Stimulated activated CD4-positive, alpha-beta T cell treated with anti-CD3 and anti-CD28 coated beads, Interleukin-1b, Interleukin-23, amount 100 ng/mL, for 48 hours (primary cell): Measurements from ENCODE around the gene TCN2.
A peak's percentile ranks its signal among the peaks of the same experiment; 100 is the strongest.
"Not testable (repeated sequence)": the region's sequence is repeated elsewhere in the genome, so short reads cannot be mapped to it uniquely, and the experiment has no call there.

ENCODE experiments used
- DNase-seq: peaks from one replicate; pipeline ENCODE4 v3.0.0-alpha.2; 2020

TCN2 gene

DNA sequence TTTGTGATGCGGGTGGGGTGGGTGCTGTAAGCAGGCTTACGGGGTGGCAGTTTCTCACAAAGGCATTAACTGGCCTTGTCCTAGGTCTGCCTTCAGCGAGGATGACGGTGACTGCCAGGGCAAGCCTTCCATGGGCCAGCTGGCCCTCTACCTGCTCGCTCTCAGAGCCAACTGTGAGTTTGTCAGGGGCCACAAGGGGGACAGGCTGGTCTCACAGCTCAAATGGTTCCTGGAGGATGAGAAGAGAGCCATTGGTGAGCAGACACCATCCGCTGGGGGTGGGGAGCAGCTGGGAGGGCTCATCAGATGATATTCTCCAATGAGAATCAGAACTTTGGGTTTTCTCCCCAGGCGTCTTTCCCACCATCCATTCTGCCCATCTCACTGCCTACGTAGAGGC is 5.8 kb downstream of the TCN2 start:
- DNase-seq: no peak

DNA sequence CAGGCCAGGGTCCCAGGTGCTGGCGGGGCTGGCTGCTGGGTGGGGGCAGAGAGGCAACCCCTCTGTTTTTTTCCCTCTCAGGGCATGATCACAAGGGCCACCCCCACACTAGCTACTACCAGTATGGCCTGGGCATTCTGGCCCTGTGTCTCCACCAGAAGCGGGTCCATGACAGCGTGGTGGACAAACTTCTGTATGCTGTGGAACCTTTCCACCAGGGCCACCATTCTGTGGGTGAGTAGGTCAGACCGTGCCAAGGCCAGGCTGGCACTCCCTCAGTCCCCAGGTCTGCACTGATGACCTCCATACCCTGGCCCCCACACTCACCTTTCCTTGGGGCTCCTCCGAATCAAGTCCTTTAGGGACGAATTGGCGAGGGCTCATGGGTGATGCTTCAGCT is 7.3 kb downstream of the TCN2 start:
- DNase-seq: no peak

- DNase-seq: no peak
Measured at GRCh38 chr22:30614879-30615278, 7.9 kb downstream of the TCN2 start.

GRCh38 chr22:30615543-30615954 is 8.6 kb downstream of the TCN2 start:
- DNase-seq: no peak

GRCh38 chr22:30617819-30618218 is 10.8 kb downstream of the TCN2 start:
- no peak for DNase-seq

DNA sequence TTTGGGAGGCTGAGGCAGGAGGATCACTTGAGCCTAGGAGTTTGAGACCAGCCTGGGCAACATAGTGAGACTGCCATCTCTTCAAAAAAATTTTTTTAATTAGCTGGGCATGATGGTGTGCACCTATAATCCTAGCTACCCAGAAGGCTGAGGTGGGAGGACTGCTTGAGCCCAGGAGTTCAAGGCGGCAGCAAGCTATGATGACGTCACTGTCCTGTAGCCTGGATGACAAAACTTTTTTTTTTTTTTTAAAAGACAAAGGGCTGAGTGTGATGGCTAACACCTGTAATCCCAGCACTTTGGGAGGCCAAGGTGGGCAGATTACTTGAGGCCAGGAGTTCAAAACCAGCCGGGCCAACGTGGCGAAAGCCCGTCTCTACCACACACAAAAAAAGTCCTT is 12.9 kb downstream of the TCN2 start:
- not testable (repeated sequence) for DNase-seq

DNA sequence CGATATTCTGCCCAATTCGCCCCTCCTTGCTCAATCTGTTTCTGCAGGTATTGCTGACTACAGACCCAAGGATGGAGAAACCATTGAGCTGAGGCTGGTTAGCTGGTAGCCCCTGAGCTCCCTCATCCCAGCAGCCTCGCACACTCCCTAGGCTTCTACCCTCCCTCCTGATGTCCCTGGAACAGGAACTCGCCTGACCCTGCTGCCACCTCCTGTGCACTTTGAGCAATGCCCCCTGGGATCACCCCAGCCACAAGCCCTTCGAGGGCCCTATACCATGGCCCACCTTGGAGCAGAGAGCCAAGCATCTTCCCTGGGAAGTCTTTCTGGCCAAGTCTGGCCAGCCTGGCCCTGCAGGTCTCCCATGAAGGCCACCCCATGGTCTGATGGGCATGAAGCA is 19.4 kb downstream of the TCN2 start:
- no peak for DNase-seq

GRCh38 chr22:30627471-30627870 is 20.5 kb downstream of the TCN2 start:
- DNase-seq: no peak

- DNase-seq: no peak
Measured at GRCh38 chr22:30628491-30628890, 21.5 kb downstream of the TCN2 start.

DNA sequence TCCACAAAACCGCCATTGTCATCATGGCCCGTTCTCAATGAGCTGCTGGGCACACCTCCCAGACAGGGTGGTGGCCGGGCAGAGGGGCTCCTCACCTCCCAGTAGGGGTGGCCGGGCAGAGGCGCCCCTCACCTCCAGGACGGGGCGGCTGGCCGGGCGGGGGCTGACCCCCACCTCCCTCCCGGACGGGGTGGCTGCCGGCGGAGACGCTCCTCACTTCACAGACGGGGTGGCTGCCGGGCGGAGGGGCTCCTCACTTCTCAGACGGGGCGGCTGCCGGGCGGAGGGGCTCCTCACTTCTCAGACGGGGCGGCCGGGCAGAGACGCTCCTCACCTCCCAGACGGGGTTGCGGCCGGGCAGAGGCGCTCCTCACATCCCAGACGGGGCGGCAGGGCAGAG is 24.5 kb downstream of the TCN2 start:
- DNase-seq: not testable (repeated sequence)

DNA sequence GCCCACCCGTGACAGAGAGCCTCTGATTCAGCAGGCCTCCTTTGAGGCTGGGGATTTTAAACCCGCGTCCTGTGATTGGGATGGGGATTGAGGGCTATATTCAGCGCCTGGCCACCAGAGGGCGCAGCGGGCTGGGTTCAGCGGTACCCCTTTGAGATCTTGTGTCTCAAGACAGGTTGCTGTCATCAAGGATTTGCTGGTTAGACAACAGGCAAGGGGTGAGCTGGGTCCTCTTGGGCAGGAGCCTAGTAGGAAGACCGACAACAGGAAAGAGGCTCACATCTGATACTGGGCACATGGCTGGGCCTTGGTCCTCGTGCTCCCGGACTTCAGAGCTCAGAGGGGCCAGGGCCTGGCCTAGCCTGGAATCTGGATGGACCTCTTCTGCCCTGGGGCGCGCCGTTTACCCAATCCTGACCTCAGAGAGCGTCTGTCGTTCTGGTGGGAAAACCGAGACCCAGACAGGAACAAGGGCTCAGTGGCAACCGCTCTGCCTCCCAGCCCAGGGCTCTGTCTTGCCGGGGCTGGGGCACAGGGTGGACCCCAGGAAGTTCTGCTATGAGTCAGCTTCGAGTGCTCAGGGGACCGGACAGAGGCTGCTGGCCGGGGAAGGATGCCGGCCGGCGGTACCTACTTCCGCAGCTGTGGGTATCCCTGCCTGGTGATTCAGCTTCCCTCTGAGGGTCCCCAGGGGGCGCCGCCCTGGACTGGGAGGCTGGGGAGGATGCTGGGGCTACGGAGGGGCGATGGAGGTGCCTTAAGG is 27.7 kb downstream of the TCN2 start:
- peak; percentile 91 for DNase-seq

DNA sequence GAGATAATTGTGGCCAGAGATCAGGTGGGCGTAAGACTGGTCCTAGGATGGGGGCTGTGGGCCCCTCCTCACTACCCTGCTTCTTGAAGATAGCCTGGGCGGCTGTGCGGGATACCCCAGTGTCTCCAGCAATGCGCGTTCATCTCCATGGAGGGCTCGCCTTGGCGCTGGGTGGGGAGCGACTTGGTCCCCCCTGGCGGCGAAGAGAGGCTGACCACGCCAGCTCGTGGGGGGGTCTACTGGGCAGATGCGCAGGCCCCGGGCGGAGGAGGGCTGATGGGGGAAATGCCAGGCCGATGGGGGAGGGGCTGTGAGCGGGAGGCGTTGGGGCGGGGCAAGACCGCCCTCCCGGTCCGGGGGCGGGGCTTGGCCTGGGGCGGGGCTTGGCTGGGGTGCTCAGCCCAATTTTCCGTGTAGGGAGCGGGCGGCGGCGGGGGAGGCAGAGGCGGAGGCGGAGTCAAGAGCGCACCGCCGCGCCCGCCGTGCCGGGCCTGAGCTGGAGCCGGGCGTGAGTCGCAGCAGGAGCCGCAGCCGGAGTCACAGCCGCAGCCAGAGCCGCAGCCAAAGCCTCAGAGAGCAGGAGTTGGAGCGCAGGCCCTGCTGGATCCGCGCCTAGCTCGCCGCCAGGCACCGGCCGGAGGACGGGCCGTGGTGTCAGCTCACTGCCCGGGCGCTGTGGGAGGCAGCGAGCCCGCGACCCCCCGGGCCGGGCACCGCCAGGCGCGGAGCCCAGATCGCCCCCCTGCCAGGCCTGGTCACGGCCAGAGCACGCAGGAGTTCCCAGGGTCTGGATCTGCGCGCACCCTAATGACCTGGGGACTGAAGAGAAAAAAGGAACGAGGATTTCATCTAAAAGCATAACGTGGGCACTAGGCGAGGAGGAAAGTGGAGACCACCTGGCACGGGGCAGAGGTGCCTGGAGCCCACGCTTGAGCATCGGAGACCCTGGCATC is 28.6 kb downstream of the TCN2 start, which contains the start of gene SLC35E4:
Gene SLC35E4 (plus strand): TSS at position 509 of the 953 bp plus-strand sequence. CDS start 670 bp downstream, outside the sequence.
- peak; percentile 94 for DNase-seq

GRCh38 chr22:30636226-30637077 is 29.5 kb downstream of the TCN2 start:
- peak; percentile 15 for DNase-seq

GRCh38 chr22:30637701-30638114 is 30.7 kb downstream of the TCN2 start:
- no peak for DNase-seq

- no peak for DNase-seq
Measured at GRCh38 chr22:30640361-30640760, 33.4 kb downstream of the TCN2 start.

- DNase-seq: no peak
Measured at GRCh38 chr22:30640839-30641430, 34.0 kb downstream of the TCN2 start.

GRCh38 chr22:30643055-30643875 is 36.3 kb downstream of the TCN2 start:
- no peak for DNase-seq

DNA sequence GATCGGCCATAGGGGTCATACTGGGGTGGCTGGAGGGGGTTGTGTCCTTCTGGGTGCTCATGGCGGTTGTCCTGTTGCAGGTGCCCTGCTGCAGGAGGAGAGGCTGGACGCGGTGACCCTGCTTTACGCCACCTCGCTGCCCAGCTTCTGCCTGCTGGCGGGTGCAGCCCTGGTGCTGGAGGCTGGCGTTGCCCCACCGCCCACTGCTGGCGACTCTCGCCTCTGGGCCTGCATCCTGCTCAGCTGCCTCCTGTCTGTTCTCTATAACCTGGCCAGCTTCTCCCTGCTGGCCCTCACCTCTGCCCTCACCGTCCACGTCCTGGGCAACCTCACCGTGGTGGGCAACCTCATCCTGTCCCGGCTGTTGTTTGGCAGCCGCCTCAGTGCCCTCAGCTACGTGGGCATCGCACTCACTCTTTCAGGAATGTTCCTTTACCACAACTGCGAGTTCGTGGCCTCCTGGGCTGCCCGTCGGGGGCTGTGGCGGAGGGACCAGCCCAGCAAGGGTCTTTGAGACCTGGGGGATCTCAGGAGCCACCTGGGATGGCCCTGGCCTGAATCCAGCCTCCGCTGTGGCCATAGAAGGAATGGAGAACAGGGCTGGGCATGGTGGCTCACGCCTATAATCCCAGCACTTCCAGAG is 39.7 kb downstream of the TCN2 start:
- DNase-seq: no peak

DNA sequence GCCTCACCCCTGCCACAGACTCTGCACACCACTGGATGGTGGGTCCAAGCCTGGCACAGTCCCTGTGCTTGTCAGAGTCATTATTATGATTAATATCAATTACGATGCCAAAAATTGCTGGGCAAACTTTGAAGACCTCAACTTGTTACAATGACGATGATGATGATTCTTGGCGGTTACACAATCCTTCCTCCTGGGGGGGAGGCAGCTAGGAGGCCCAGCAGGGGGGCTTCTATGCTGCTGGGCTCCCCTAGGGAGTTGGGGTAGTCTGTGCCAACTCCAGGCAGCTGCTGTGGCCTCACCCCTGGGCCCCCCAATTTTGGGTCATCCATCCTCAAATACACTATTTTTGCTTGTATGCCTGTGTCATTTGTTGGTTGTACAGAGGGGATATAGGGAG is 40.6 kb downstream of the TCN2 start:
- no peak for DNase-seq

- DNase-seq: no peak
Measured at GRCh38 chr22:30648825-30649224, 41.9 kb downstream of the TCN2 start.

DNA sequence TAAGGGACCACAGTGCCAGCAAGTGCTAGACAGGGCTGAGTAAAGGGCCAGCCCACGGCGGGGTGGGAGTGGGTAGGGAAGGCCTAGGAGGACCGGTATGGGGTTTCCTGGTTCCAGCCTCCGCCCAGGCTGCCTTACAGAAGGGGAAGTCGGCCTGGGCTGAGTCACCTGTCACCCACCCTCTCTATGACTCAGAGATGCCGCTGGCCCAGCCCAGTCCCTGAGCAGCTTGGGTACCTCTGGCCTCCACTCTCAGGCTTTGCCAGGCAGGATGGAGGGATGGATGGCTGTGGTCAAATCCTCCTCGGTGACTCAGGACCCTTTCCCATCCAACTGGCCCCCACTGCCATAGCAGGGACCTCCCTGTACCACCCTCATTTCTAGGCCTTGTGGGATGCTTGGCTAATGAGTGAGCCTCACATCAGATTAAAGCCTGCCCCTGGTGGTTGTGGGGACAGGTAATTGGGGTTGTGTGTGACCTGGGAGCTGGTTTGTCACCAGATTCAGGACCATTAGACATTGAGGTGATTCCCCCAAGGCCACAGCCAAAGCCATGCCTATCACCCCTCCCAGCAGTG is 42.5 kb downstream of the TCN2 start:
- peak; percentile 88 for DNase-seq
